BE2C (cell line): ENCODE results near the gene MOXD1.
A peak's percentile ranks its signal among the peaks of the same experiment; 100 is the strongest.

Experiments used
- DNase-seq: peaks from one replicate; pipeline ENCODE4 v3.0.0-alpha.2; 2020
- H3K27me3 ChIP-seq: fragments of 250-450 bp; sonication (Bioruptor Pico); 2 replicates; pipeline ENCODE4 v1.5.1; 2020; ENCODE audit warnings: mild to moderate bottlenecking
- H3K36me3 ChIP-seq: fragments of 250-450 bp; sonication (Bioruptor Pico); 2 replicates; pipeline ENCODE4 v1.5.1; 2020; ENCODE audit warnings: mild to moderate bottlenecking
- H3K4me1 ChIP-seq: fragments of 250-450 bp; sonication (Bioruptor Pico); 2 replicates; pipeline ENCODE4 v1.5.1; 2020
- H3K4me3 ChIP-seq: 2 replicates; pipeline ENCODE4 v1.5.1; 2011; ENCODE audit warnings: low read depth, low read length
- H3K9me3 ChIP-seq: fragments of 250-450 bp; sonication (Bioruptor Pico); 2 replicates; pipeline ENCODE4 v1.5.1; 2020
- CTCF ChIP-seq: IDR thresholded peaks from 2 replicates; pipeline ENCODE4 v1.5.1; 2012; ENCODE audit warnings: mild to moderate bottlenecking, low read depth, low read length

Gene MOXD1

GRCh38 chr6:132253211-132253610 is 148.1 kb downstream of the MOXD1 start:
- Histone ChIP-seq H3K4me1 (no peaks in the 10 kb centered on the region), H3K9me3 (no peaks in the 10 kb centered on the region), H3K36me3 (no peaks in the 10 kb centered on the region), H3K4me3 (no peak overlapping the region), H3K27me3 (peaks cover 5% of the 10 kb centered on the region; the same call in 1 of the 2 replicates)
- DNase-seq = no peak
- TF ChIP-seq CTCF = no peak

- no peak overlapping the region for H3K4me3 ChIP-seq
- H3K4me1 ChIP-seq = no peaks in the 10 kb centered on the region
- no peak for TF ChIP-seq CTCF
- H3K36me3 ChIP-seq = no peaks in the 10 kb centered on the region
- peaks cover 5% of the 10 kb centered on the region; the same call in 1 of the 2 replicates for H3K27me3 ChIP-seq
- H3K9me3 ChIP-seq = no peaks in the 10 kb centered on the region
- no peak for DNase-seq
Observed at GRCh38 chr6:132252113-132252512, 149.2 kb downstream of the MOXD1 start.

GRCh38 chr6:132251711-132252110 is 149.6 kb downstream of the MOXD1 start:
- DNase-seq = no peak
- Histone ChIP-seq H3K9me3 (no peaks in the 10 kb centered on the region), H3K36me3 (no peaks in the 10 kb centered on the region), H3K27me3 (peaks cover 5% of the 10 kb centered on the region; the same call in 1 of the 2 replicates), H3K4me3 (no peak overlapping the region), H3K4me1 (no peaks in the 10 kb centered on the region)
- no peak for TF ChIP-seq CTCF

DNA sequence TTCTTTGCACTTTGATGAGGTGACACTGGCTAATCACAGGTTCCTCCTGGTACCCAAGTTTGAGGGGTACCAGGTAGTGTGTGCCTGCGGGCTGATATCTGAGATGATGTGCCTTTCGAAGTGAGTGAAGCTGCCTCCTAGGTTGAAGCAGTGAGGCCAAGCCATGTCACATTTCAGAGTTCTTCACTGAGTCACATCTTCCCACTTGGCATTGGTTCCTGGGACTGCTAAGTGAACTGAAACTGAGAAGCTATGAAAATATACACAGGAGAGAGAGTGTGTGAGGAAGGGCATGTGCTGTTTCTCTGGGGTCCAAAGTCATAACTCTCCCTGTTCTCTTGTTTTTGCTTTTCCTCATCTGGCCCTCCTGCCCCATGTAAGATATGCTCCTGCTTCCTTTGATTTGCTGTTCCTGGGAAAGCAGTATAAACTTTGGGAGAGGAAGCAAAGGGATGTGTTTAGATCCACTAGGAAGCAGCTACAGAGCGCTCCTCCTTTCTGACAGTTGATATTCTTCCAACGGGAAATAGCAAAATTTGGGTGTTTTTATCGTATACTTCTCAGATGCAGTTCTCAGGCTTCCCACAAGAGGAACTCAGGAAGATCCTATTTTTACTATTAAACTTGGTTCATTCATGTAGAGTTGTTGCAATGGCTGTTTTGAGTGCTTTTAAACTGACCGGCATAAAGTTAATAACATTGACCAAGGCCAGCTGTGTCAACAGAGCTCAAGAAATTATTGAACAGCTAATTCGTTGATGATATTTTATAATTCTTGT is 153.7 kb downstream of the MOXD1 start:
- Histone ChIP-seq H3K4me3 (no peak overlapping the region), H3K4me1 (no peaks in the 10 kb centered on the region), H3K9me3 (no peaks in the 10 kb centered on the region), H3K36me3 (no peaks in the 10 kb centered on the region), H3K27me3 (no peaks in the 10 kb centered on the region; the same call in 1 of the 2 replicates)
- 0 out of 2 replicates have a peak, but pooled peaks have one; percentile 3 for TF ChIP-seq CTCF
- DNase-seq = no peak

GRCh38 chr6:132246632-132247270 is 154.5 kb downstream of the MOXD1 start:
- Histone ChIP-seq H3K36me3 (no peaks in the 10 kb centered on the region), H3K9me3 (no peaks in the 10 kb centered on the region), H3K27me3 (no peaks in the 10 kb centered on the region; the same call in 1 of the 2 replicates), H3K4me1 (no peaks in the 10 kb centered on the region), H3K4me3 (no peak overlapping the region)
- TF ChIP-seq CTCF = no peak
- no peak for DNase-seq

DNA sequence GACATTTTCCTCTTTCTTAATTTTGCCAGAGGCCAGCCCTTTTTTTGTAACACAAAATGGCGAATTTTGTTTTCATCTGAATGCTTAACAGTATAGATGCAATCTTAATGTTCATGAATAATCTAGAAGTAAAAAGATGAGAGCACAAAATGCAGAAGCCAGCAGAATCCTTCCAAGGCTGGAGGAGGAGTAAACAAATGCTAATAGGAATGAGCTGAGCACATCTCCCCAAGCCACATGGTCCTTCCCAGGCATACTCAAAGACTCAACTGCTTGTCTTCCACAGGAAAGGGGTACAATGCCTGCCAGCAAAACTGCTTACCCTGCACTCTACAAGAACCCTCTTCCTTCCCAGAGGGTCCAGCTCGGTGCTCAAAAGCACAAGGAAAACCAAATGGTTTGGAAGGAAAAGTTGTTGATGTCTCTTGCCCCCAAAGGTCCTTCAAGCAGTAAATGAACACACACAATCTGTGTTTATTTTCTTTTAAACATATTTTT is 155.1 kb downstream of the MOXD1 start:
- Histone ChIP-seq H3K36me3 (no peaks in the 10 kb centered on the region), H3K27me3 (no peaks in the 10 kb centered on the region; the same call in 1 of the 2 replicates), H3K4me1 (no peaks in the 10 kb centered on the region), H3K9me3 (no peaks in the 10 kb centered on the region), H3K4me3 (no peak overlapping the region)
- DNase-seq = no peak
- TF ChIP-seq CTCF = no peak
